Activated CD8-positive, alpha-beta T cell treated with anti-CD3 and anti-CD28 coated beads for 36 hours (primary cell): ENCODE data around the gene CLTCL1. TPM values are rescaled to one million over a fixed set of nuclear protein-coding genes. Genes with fewer than 3 reads are reported as not detected.
"Not testable (repeated sequence)": the region's sequence is repeated elsewhere in the genome, so short reads cannot be mapped to it uniquely, and the experiment has no call there.

Experiments used
- ATAC-seq: fragments of 200-7000 bp; cut with Tn5 transposase; one replicate; pipeline ENCODE4 v1.10.0; 2021; ENCODE audit warnings: mild to moderate bottlenecking, moderate library complexity
- CTCF ChIA-PET: fragments of 350-600 bp; sonication (Branson Sonifier 250); formaldehyde crosslinking; loops from one replicate; lab custom pipeline; 2021; ENCODE audit warnings: antibody characterized with exemption; lab: Charles Lee
- POLR2A ChIA-PET: fragments of 350-600 bp; sonication (Branson Sonifier 250); formaldehyde crosslinking; loops from one replicate; lab custom pipeline; 2021; ENCODE audit warnings: antibody characterized with exemption; lab: Charles Lee
- DNase-seq: peaks from one replicate; pipeline ENCODE4 v3.0.0-alpha.2; 2020
- H3K27ac Mint-ChIP-seq: one replicate; pipeline ENCODE4 v1.8.0; 2021; ENCODE audit warnings: mild to moderate bottlenecking, mixed read lengths
- H3K27me3 Mint-ChIP-seq: one replicate; pipeline ENCODE4 v1.8.0; 2021; ENCODE audit warnings: mixed read lengths
- H3K36me3 Mint-ChIP-seq: one replicate; pipeline ENCODE4 v1.8.0; 2021; ENCODE audit warnings: low read depth, mixed read lengths
- H3K4me1 Mint-ChIP-seq: one replicate; pipeline ENCODE4 v1.8.0; 2021; ENCODE audit warnings: low read depth, mixed read lengths
- H3K4me3 Mint-ChIP-seq: one replicate; pipeline ENCODE4 v1.8.0; 2021; ENCODE audit warnings: mild to moderate bottlenecking, moderate library complexity, mixed read lengths
- H3K9me3 Mint-ChIP-seq: one replicate; pipeline ENCODE4 v1.8.0; 2021; ENCODE audit warnings: mixed read lengths
- intact Hi-C: fragments of 100-400 bp; cut with micrococcal nuclease; formaldehyde crosslinking; loops from one replicate; pipeline ENCODE4 v1.10.0; 2022
- total RNA-seq, 2 experiments: library from RNA; stranded (reverse); gene quantifications; one replicate each; pipeline ENCODE4 v1.2.3, GENCODE V29; 2021
- TF ChIP-seq, protein P1 (sequence below): fragments of 200-600 bp; IDR thresholded peaks from one replicate; pipeline ENCODE4 v1.8.0; 2022; ENCODE audit warnings: antibody characterized with exemption, mild to moderate bottlenecking

Gene CLTCL1
- total RNA-seq, 2 experiments from 2014 or later: 0.45 to 0.65 TPM

DNA sequence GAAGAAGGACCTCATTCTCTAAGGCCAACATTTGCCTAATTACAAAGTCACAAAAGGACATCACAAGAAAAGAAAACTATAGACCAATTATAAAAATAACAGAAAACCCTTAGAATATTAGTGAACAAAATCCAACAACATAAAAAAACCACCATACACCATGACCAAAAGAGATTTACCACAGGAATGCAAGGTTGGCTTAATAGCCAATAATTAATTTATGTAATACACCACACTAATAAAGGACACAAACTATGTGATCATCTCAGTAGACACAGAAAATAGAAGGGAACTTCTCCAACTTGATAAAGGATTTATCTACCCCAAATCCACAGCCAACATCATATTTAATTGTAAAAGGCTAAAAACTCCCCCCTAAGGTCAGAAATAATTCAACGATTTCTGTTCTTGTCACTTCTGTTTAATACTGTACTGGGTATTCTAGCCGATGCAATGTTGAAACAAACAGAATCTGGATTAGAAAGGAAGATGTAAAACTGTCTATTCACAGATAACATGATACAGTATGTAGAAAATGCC is 24.9 kb downstream of the CLTCL1 start:
- ChIA-PET POLR2A (no interaction called here), CTCF (no interaction called here)
- H3K27me3 Mint-ChIP-seq: no peaks in the 10 kb centered on the region
- no peak overlapping the region for H3K27ac Mint-ChIP-seq
- intact Hi-C loops: no loop called here
- H3K9me3 Mint-ChIP-seq: peaks cover 14% of the 10 kb centered on the region
- DNase-seq (no peak), ATAC-seq (no peak)
- peaks cover 5% of the 10 kb centered on the region for H3K36me3 Mint-ChIP-seq
- H3K4me3 Mint-ChIP-seq: no peak overlapping the region
- TF ChIP-seq, protein P1, sequence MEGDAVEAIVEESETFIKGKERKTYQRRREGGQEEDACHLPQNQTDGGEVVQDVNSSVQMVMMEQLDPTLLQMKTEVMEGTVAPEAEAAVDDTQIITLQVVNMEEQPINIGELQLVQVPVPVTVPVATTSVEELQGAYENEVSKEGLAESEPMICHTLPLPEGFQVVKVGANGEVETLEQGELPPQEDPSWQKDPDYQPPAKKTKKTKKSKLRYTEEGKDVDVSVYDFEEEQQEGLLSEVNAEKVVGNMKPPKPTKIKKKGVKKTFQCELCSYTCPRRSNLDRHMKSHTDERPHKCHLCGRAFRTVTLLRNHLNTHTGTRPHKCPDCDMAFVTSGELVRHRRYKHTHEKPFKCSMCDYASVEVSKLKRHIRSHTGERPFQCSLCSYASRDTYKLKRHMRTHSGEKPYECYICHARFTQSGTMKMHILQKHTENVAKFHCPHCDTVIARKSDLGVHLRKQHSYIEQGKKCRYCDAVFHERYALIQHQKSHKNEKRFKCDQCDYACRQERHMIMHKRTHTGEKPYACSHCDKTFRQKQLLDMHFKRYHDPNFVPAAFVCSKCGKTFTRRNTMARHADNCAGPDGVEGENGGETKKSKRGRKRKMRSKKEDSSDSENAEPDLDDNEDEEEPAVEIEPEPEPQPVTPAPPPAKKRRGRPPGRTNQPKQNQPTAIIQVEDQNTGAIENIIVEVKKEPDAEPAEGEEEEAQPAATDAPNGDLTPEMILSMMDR: no peak
- H3K4me1 Mint-ChIP-seq: no peaks in the 10 kb centered on the region

DNA sequence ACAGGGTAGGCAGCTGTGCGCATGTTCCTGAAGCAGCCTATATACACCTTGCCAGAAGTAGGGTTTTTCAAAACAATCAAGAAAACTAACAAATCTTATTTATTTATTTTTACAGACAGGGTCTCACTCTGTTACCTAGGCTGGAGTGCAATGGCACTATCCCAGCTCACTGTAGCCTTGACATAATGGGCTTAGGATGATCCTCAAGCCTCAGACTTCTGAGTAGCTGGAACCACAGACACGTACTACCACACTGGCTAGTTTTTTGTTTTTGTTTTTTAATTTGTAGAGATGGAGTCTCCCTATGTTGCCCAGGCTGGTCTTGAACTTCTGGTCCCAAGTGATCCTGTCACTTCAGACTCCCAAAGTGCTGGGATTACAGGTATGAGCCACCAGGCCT is 25.7 kb downstream of the CLTCL1 start:
- Mint-ChIP-seq H3K27me3 (peaks cover 2% of the 10 kb centered on the region), H3K4me3 (no peak overlapping the region), H3K4me1 (peaks cover under 1% of the 10 kb centered on the region), H3K36me3 (peaks cover 5% of the 10 kb centered on the region), H3K9me3 (peaks cover 14% of the 10 kb centered on the region), H3K27ac (no peak overlapping the region)
- ChIA-PET POLR2A (no interaction called here), CTCF (no interaction called here)
- intact Hi-C loops: no loop called here
- TF ChIP-seq, protein P1: no peak
- ATAC-seq (no peak), DNase-seq (no peak)

DNA sequence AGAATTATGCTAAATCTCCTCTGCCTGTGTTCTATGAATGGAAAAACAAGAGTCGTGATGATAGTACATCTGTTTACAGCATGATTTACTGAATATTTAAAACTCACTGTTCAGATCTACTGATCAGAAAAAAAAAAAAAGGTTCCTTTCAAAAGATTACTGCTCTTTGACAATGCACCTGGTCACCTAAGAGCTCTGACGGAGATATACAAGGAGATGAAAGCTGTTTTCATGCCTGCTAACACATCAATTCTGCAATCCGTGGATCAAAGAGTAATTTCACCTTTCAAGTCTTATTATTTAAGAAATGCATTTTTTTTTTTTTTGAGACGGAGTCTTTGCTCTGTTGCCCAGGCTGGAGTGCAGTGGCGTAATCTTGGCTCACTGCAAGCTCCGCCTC is 30.7 kb downstream of the CLTCL1 start:
- TF ChIP-seq, protein P1: no peak
- Mint-ChIP-seq H3K4me1 (peaks cover 12% of the 10 kb centered on the region), H3K9me3 (peaks cover 4% of the 10 kb centered on the region), H3K27me3 (peaks cover 2% of the 10 kb centered on the region), H3K27ac (no peak overlapping the region), H3K4me3 (no peak overlapping the region), H3K36me3 (peaks cover under 1% of the 10 kb centered on the region)
- ChIA-PET POLR2A (interaction anchor here (0.6 to 0.7 kb wide), 3 partner anchors 129 to 316 kb away, joined by 3 to 6 read pairs (median 4); no protein-coding TSS in a partner anchor), CTCF (interaction anchor here (0.6 kb wide), 1 partner anchor 12 kb away, joined by 3 read pairs; no protein-coding TSS in a partner anchor)
- intact Hi-C loops: no loop called here
- no peak for ATAC-seq
- no peak for DNase-seq

DNA sequence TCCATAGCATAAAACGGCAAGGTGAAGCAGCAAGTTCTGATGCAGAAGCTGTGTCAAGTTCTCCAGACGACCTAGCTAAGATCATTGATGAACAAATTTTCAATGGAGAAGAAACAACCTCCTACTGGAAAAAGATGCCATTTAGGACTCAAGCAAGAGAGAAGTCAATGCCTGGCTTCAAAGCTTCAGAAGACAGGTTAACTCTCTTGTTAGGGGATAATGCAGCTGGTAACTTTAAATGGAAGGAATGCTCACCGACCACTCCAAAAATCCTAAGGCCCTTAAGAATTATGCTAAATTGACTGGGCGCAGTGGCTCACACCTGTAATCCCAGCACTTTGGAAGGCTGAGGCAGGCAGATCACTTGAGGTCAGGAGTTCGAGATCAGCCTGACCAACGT is 31.3 kb downstream of the CLTCL1 start:
- ATAC-seq (no peak), DNase-seq (no peak)
- intact Hi-C loops: no loop called here
- Mint-ChIP-seq H3K9me3 (peaks cover 3% of the 10 kb centered on the region), H3K36me3 (no peaks in the 10 kb centered on the region), H3K4me1 (peaks cover 12% of the 10 kb centered on the region), H3K27me3 (peaks cover 2% of the 10 kb centered on the region), H3K4me3 (no peak overlapping the region), H3K27ac (no peak overlapping the region)
- TF ChIP-seq, protein P1: no peak
- ChIA-PET CTCF (interaction anchor here (0.6 kb wide), 1 partner anchor 13 kb away, joined by 3 read pairs; no protein-coding TSS in a partner anchor), POLR2A (interaction anchor here (0.6 to 0.7 kb wide), 3 partner anchors 129 to 317 kb away, joined by 3 to 6 read pairs (median 4); no protein-coding TSS in a partner anchor)

DNA sequence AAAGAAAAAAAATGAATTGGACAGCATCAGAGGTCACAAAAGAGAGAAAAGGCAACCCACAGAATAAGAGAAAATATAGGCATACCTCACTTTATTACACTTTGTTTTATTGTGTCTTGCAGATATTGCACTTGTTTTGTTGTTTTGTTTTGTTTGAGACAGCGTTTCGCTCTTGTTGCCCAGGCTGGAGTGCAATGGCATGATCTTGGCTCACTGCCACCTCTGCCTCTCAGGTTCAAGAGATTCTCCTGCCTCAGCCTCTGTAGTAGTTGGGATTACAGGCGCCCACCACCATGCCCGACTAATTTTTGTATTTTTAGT is 32.6 kb downstream of the CLTCL1 start:
- H3K27me3 Mint-ChIP-seq, POLR2A ChIA-PET, H3K36me3 Mint-ChIP-seq, ATAC-seq, intact Hi-C loops, H3K4me3 Mint-ChIP-seq, H3K9me3 Mint-ChIP-seq, CTCF ChIA-PET, DNase-seq, H3K27ac Mint-ChIP-seq: not testable (repeated sequence)
- peaks cover 12% of the 10 kb centered on the region for H3K4me1 Mint-ChIP-seq
